SHP77 (cell line): Measurements from ENCODE around the gene RNF123.

Experiments
- DNase-seq, 2 experiments: peaks; one replicate each; lab custom pipeline; 2025; lab: John Stamatoyannopoulos, UW

RNF123 gene

DNA sequence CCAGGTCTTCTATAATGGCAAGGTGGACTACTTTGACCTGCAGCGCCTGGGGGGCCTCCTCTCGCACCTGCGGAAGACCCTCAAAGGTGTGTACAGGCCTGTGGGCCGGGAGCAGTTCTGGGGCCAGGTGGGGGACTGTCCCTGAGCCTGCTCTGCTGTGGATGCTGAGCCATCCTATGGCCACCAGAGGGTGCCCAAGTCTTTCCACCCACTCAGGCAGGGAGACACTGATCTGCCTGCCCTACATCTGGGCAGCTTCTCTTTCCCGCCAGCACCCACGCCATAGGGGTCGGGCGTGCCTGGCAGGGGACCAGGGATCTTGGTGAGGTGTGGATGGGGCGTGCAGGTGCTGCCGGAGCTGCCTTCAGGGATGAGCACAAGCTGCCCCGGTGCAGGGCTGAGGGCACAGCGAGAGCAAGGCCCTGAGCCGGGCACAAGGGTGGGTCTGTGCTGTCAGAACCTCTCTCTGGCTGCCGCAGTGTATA is 14.1 kb downstream of the RNF123 start:
- DNase-seq: peak; percentile 44 to 52

- no peak for DNase-seq
Measured at GRCh38 chr3:49703956-49704355, 14.6 kb downstream of the RNF123 start.

DNA sequence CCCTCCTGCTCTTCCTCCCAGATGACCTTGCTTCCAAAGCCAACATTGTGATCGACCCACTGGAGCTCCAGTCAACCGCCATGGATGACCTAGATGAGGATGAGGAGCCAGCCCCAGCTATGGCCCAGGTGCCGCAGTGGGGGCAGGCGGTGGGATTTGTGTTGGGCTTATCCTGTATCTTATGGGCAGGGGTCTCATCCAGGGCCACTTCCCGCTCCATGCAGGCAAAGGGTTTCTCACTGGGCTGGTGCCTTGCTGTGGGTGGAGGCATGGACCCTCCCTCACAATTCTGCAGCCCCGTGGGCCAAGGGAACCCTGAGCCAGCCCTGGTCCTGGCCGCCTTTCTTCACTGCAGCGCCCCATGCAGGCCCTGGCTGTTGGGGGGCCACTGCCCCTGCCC is 15.3 kb downstream of the RNF123 start:
- DNase-seq: no peak

GRCh38 chr3:49705390-49705960 is 16.1 kb downstream of the RNF123 start:
- no peak for DNase-seq

GRCh38 chr3:49706456-49707112 is 17.2 kb downstream of the RNF123 start:
- DNase-seq: no peak

DNA sequence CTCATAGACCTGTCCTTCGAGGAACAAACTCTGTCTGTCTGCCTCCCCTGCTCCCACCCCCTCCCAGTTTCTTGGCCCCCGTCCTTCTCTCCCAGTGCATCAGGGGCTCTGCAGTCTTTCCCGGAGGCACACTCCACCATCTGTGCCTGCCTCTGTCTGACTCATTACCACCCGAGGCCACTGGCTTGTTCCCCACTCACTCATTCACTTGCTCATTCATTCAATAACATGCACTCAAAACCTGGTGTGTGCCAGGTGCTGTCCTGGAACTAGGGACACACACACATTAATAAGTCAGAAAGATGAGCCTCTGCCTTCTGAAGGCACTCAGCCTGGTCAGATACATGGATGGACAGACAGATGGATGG is 17.7 kb downstream of the RNF123 start:
- no peak for DNase-seq

- DNase-seq: no peak
Measured at GRCh38 chr3:49709852-49710251, 20.5 kb downstream of the RNF123 start.

DNA sequence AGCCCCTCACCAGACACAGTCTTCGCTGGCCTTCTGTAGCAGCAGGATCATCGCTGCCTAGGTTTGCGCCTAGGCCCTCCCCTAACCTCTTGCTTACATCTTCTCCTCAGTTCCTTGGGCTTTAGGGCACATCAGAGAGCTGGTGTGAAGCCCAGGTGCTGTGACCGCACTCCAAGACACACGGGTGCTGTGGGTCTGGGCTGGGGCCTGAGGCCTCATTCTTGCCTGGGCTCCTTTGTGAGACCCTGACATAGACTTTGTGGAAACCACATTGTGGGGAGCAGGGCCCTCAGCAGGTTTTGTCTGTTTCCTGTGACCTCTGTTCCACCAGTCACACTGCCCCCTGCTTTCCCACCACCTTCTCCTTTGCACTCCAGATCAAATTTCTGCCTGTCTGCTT is 22.1 kb downstream of the RNF123 start:
- DNase-seq: no peak

DNA sequence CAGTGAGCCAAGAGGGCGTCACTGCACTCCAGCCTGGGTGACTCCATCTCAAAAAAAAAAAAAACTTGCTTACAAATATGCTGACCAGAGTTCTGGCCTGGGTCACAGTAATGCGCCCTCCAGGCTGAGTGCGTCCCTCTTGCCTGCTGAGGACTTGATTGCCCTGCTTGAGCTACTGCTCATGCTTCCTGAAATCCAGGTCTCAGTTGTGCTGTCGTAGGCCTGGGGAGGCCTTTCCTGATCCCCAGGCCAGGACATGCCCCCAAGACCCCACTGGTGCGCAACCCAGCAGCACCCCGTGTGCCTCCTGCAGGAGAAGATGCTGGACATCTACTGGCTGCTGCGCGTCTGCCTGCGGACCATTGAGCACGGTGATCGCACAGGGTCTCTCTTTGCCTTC is 22.8 kb downstream of the RNF123 start:
- DNase-seq: no peak

DNA sequence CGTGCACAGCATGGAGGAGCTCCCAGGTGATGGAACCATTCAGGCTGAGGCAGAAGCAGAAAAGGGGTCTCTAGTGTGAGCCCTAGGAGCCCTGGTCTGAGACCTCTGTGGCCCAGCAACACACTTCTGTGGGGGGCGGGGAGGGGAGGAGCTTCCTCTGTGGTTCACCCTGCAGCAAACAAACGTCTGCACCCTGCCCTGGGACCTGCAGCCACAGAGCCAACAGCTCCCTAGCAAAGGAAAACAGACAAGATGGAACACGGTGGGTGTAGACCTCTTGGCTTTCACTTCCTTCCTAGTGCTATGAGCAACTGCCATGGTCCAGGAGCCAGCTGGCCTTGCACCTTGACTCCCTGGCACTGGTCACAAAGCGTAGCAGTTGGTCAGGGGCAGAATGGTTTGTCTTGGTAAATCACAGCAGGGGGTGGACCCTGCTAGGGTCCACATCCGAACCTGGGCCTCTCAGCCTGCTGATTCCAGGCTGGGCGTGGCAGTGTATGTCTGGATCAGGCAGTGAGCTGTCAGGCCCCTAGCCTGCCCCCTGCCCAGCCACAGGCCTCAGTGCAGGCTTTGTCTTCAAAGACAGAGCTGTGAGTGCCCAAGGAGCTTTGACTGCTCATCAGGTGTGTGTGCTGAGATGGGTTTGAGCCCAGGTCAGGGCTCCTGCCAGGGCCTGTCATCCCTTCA is 23.4 kb downstream of the RNF123 start:
- DNase-seq: no peak

DNA sequence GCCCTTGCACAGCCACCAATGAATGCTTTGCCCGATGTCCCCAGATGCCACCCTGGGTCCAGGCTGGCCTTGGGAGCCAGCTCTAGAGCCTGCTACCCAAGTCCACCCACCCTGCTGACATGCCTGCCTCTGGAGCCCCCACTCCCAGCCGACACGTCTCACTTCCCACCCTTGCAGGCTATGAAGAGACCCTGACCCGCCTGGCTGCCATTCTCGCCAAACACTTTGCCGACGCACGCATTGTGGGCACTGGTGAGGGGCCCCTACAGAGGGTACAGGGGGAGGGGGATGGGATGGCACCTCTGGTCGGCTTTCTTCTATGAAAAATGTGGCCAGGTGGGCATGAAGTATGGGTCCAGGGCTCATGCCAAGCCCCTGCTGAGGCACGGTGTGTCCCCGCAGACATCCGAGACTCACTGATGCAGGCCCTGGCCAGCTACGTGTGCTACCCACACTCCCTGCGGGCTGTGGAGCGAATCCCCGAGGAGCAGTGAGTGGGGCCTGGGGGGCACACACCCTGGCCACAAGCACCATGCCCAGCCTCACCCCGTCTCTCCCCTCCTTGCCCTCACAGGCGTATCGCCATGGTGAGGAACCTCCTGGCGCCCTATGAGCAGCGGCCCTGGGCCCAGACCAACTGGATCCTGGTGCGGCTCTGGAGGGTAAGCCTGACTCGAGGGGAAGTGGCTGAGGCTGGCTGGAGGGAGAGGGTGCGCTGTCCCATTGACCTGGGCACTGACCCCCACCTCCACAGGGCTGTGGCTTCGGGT is 24.2 kb downstream of the RNF123 start:
- no peak for DNase-seq

DNA sequence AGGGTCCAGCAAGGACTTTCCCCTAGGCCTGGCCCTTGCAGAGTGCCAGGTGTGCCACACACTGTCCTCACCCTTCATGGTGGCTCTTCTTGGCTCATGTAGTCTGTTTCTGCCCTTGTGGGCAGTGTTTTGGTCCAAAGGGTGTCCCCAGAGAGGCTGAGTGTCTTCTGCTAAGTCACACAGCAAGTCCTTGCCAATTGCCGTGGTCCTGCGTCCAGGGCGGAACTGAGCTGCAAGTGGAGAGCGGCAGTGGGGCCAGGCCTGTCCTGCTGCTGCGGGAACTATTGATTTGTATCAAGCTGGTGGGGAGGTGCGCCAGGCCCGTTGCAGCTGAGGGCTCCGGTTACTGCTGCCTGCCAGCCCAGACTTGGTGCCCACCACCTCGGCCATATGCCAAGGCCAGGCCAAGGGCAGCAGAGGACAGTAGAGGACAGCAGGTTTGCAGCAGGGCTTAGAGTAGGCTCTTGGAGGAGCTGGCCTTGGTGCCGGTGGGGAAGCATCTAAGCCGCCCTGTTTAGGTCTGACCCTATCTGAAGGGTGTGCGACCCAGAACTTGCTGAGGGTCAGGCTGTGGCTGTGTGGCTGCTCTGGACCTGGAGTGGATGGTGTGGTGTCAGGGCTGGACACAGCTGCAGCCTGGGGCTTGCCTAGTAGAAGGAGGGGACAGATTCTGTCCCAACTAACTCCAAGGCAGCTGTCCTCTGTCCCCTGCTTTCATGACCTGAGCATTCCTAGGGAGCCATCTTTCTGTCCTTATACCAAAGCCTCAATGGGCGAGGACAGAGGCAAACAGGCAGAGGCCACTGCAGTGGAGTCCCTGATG is 25.6 kb downstream of the RNF123 start:
- DNase-seq: no peak

GRCh38 chr3:49715611-49716121 is 26.3 kb downstream of the RNF123 start:
- no peak for DNase-seq

DNA sequence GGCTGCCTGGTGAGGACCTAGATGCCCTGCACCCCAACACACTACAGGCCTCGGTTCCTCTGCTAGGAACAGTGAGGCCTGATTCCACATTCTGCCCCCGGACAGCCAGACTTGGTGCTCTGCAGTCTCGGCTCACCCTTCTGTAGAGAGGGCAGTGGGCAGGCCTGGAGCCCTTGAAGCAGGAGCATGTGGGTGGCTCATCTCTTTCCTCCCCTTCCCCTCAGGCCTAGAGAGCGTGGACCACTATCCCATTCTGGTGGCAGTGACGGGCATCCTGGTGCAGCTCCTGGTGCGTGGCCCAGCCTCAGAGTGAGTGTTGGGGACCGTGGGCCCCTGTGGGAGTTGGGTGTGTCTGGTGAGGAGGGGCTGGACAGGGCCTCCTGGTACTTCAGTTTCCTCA is 26.8 kb downstream of the RNF123 start:
- no peak for DNase-seq

DNA sequence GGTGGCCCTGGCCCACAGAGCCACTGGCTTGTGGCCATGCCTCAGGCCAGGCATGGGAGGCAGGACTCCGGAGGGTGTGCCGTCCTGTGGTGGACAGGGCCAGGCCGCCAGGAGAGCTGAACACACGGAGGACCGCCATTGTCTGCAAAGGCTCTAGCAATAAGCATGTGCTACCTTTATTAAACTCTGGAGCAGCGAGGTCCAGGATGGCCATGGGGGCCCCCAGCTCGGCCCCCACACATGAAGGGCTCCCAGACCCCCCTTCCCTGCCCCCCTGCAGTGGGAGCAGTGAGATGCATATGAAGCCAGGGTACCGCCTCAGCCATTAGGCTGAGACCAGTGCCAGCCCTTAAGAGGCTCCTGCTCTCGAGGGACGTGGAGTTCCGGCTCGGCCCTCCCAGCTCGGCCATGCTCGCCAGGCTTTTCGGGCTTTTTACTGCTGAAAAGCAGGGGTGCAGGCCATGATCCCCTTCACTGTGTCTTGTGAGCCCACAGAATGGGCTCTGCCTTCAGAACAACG is 27.4 kb downstream of the RNF123 start:
- DNase-seq: no peak

DNA sequence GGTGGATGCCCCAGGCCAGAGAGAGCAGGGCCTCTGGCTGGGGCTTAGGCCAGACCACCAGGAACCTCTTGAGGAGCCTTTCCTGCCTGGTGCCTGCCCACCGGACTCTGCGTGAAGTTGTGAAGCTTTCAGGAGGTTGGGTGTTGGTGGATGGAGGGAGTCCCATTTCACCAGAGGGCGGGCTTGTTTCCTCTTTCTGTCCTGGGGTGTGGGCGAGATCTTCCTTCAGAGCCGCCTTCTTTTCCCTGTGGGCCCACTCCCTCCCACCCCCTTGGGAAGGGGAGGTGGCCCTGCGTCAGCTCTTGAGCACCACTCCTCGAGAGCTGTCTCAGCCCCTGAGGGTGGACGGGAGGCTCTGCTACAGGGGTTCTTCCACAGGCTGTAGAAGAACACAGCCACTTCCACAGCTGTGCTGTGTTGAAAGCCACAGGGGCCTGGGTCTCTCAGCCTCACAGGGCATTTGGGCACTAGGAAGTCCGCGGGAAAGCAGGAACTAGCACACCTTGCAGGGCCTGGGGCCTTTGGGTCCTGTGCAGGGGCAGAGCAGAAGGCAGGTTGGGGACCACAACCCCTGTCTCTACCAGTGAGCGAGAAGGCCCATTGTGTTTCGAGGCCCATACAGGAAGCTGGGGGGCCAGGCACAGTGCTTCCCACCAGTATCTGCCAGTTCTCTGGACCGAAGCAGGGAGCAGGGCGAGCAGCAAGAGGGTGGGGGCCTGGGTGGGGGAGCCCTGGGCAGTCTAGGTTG is 28.0 kb downstream of the RNF123 start:
- no peak for DNase-seq

DNA sequence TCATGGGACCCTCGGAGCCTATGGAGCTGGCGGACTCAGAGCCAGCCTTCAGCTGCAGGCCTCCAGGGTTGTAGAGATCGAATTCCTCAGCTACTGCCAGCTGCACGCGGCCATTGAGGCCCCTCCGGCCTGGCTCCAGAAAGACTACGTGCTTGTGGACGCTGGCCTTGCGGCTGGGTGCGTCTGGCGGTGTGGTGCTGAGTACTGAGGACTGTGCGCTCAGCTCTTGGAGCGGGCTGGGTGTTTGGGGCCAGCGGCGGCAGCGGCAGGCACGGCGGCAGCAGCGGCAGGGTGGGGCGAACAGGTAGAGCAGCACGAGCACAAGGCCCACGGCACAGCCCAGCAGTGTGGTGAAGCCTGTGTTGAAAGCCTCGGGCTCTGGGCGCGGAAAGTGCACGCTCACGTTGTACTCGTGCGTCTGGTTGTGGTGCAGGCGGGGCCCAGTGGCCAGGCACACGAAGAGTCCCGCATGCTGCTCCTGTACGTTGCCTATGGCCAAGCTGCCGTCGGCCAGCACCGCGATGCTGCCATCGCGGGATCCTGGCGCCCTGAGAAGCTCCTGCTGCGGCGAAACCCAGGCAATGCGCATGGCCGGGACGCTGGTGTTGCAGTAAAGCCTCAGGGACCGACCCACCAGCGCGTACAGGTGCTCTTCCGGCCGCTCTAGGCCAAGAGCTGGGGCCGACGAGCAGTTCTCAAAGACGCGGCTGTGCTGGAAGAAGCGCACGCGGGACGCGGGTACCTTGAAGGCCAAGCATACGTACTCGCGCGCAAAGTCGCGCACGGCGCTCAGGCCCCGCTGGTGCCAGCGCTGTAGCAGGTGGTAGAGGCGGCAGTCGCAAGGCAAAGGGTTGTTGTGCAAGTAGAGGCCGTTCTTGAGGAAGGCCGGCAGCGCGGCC is 28.9 kb downstream of the RNF123 start:
- DNase-seq: no peak

DNA sequence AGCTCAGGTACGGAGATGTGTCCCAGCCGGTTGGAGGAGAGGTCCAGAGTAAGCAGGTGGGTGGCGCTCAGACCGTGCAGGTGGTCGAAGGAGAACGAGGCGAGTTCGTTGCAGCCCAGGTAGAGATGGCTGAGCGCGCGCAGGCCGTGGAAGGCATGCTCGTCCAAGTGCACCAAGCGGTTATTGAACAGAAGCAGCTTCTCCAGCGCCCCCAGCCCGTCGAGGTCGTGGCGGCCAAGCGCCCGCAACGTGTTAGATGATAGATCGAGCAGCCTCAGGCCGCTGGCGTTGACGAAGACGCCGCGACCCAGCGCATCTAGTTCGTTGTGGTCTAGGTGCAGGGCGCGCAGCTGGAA is 29.5 kb downstream of the RNF123 start:
- DNase-seq: no peak

- peak; percentile 88 to 89 for DNase-seq
Measured at GRCh38 chr3:49719214-49719884, 30.0 kb downstream of the RNF123 start, which contains the start of gene AMIGO3. Gene AMIGO3, minus strand, starts transcription at chr3:49719684. Its CDS starts 219 bp downstream, at chr3:49719465.
